ENCODE results near the gene PILRA. TPM values are rescaled to one million over a fixed set of nuclear protein-coding genes. Genes with fewer than 3 reads are reported as not detected.

Gene PILRA
- total and polyA plus RNA-seq, 2 of the 8 experiments (the other 6 are each of a cell fraction or from before 2014, with no cell fraction given) = 7.6 to 10.6 TPM

DNA sequence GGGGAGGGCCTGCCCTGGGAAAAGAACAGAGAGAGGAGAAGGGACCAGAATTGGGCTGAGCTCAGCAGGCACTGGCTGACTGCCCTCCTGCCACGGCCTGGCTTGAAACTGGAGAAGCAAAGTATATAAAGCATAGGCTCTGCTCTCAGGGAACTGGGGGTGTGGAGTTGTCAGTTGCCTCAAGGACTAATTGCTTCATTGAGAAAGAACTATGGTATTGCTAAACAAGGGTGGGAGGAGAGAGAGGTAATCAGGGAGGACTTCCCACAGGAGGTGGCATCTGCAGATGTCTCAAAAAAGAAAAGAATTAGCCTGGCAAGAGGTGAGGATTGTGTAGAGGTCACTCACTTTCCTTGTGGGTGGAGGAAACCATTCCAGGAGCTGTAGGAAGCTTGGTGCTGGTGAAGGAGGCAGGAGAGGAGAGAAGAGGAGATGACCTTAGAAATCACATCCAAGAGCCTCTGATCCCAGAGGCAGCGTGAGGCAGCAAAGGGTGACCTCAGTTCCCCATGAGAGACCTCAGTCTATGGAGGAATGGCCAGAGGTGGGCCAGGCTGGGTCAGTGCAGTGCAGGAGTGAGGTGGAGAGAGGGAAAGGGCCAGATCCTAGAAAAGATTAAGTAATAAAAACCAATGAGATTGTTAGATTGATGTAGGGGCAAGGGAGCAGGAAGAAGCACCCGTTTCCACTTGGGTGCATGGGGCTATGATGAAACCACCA, 13.0 kb upstream of the PILRA start (continued):
- no peak for TF ChIP-seq CBX5 (IDR thresholded peaks at IDR 0.05; ENCODE audit: low read depth, low read length)
